Stimulated activated CD4-positive, alpha-beta T cell treated with anti-CD3 and anti-CD28 coated beads, TNF-alpha, amount 100 ng/mL, for 48 hours (primary cell): ENCODE data around the gene CYS1.

Source experiments
- DNase-seq, 3 donors: peaks; one replicate each; pipeline ENCODE4 v3.0.0-alpha.2; 2020; ENCODE audit warnings: low read depth in 3 of 3

Gene CYS1

GRCh38 chr2:10072656-10073480 lies 7.3 kb downstream of the CYS1 start:
- DNase-seq = peak; percentile 63 to 69 (median 63)

GRCh38 chr2:10071595-10071994 lies 8.6 kb downstream of the CYS1 start:
- no peak for DNase-seq

- no peak for DNase-seq
Measured at GRCh38 chr2:10071176-10071575, 9.0 kb downstream of the CYS1 start.

- DNase-seq = no peak
Measured at GRCh38 chr2:10067881-10068280, 12.3 kb downstream of the CYS1 start.

GRCh38 chr2:10067330-10067729 lies 12.9 kb downstream of the CYS1 start:
- DNase-seq = no peak

- DNase-seq = no peak
Measured at GRCh38 chr2:10065773-10066055, 14.5 kb downstream of the CYS1 start.

GRCh38 chr2:10064932-10065772 lies 15.1 kb downstream of the CYS1 start:
- no peak for DNase-seq

GRCh38 chr2:10063566-10063965 lies 16.6 kb downstream of the CYS1 start:
- no peak for DNase-seq

- no peak for DNase-seq
Measured at GRCh38 chr2:10062931-10063365, 17.3 kb downstream of the CYS1 start.

GRCh38 chr2:10061221-10061925 lies 18.8 kb downstream of the CYS1 start:
- DNase-seq = no peak

- DNase-seq = no peak
Measured at GRCh38 chr2:10059552-10060335, 20.5 kb downstream of the CYS1 start.

- no peak for DNase-seq
Measured at GRCh38 chr2:10059016-10059351, 21.2 kb downstream of the CYS1 start.

- no peak for DNase-seq
Measured at GRCh38 chr2:10058251-10059015, 21.8 kb downstream of the CYS1 start.

GRCh38 chr2:10057231-10058107 lies 22.7 kb downstream of the CYS1 start:
- DNase-seq = no peak

- no peak for DNase-seq
Measured at GRCh38 chr2:10056439-10056838, 23.8 kb downstream of the CYS1 start.

GRCh38 chr2:10054976-10055375 lies 25.2 kb downstream of the CYS1 start:
- DNase-seq = no peak

- no peak for DNase-seq
Measured at GRCh38 chr2:10054424-10054823, 25.8 kb downstream of the CYS1 start.

GRCh38 chr2:10053351-10053750 lies 26.9 kb downstream of the CYS1 start:
- no peak for DNase-seq

GRCh38 chr2:10052216-10052615 lies 28.0 kb downstream of the CYS1 start:
- no peak for DNase-seq
